Measurements from ENCODE around the gene MYO5B. TPM values are rescaled to one million over a fixed set of nuclear protein-coding genes. Genes with fewer than 3 reads are reported as not detected.

Gene MYO5B
- total RNA-seq, 1 experiment from 2014 or later = 0.97 TPM

DNA sequence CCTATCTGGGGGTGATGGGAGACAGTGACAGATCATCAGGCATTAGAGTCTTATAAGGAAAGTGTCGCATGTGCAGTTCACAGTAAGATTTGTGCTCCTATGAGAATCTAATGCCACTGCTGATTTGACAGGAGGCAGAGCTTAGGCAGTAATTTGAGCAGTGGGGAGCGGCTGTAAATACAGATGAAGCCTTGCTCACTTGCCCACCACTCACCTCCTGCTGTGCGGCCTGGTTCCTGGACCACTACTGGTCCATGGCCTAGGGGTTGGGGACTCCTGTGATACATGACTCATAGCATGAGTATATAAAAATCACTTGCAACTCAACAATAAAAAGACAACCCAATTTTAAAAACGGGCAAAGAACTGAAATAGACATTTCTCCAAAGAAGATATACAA is 310.5 kb downstream of the MYO5B start:
- H3K4me3 ChIP-seq (ENCODE audit: low read length) = no peak overlapping the region
- no peaks in the 10 kb centered on the region for H3K79me2 ChIP-seq (ENCODE audit: low read length)
- H3K27me3 ChIP-seq (ENCODE audit: low read length) = no peaks in the 10 kb centered on the region
- no peaks in the 10 kb centered on the region for H4K20me1 ChIP-seq (ENCODE audit: insufficient read depth, low read depth, low read length)
- H3K9me2 ChIP-seq (replicated peaks; ENCODE audit: insufficient read depth, low read length) = no peaks in the 10 kb centered on the region
- no peak overlapping the region for H3K9ac ChIP-seq (ENCODE audit: low read length)
- DNase-seq = no peak
- no peak overlapping the region for H2AFZ ChIP-seq (ENCODE audit: low read length)
- no peak overlapping the region for H3K27ac ChIP-seq (ENCODE audit: low read length)
- H3K36me3 ChIP-seq (ENCODE audit: insufficient read depth, low read length) = no peaks in the 10 kb centered on the region
- no peaks in the 10 kb centered on the region for H3K9me3 ChIP-seq (ENCODE audit: low read length)
- H3K4me1 ChIP-seq (ENCODE audit: low read length) = no peaks in the 10 kb centered on the region
- H3K4me2 ChIP-seq (ENCODE audit: low read depth, low read length, poor library complexity, severe bottlenecking) = no peak overlapping the region

DNA sequence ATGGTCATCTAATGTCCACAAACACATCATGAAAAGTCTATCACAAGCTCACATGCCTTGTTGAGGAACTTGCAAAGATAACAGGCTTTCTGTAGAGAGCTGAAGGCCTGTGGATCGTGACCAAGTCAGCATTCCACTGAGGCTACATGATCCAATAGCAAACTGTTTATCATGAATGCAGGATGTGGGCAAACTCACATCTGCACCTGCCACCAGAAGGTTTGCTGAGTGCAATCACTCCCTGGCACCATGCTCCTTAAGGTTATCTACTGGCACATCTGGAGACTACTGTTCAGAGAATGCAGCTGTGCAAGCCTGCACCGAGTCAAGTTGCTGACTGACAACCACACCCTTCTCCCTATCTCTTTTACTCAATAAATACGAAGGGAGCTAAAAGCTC is 314.3 kb downstream of the MYO5B start:
- Histone ChIP-seq H3K27me3 (ENCODE audit: low read length) (no peaks in the 10 kb centered on the region), H3K9me3 (ENCODE audit: low read length) (no peaks in the 10 kb centered on the region), H3K4me3 (ENCODE audit: low read length) (no peak overlapping the region), H3K4me2 (ENCODE audit: low read depth, low read length, poor library complexity, severe bottlenecking) (no peak overlapping the region), H3K9ac (ENCODE audit: low read length) (no peak overlapping the region), H3K36me3 (ENCODE audit: insufficient read depth, low read length) (no peaks in the 10 kb centered on the region), H3K4me1 (ENCODE audit: low read length) (no peaks in the 10 kb centered on the region), H3K27ac (ENCODE audit: low read length) (no peak overlapping the region), H2AFZ (ENCODE audit: low read length) (no peak overlapping the region), H4K20me1 (ENCODE audit: insufficient read depth, low read depth, low read length) (no peaks in the 10 kb centered on the region), H3K79me2 (ENCODE audit: low read length) (no peaks in the 10 kb centered on the region), H3K9me2 (replicated peaks; ENCODE audit: insufficient read depth, low read length) (no peaks in the 10 kb centered on the region)
- no peak for DNase-seq

GRCh38 chr18:49879271-49879580 is 315.7 kb downstream of the MYO5B start:
- no peak for DNase-seq
- no peaks in the 10 kb centered on the region for H3K79me2 ChIP-seq (ENCODE audit: low read length)
- no peaks in the 10 kb centered on the region for H3K36me3 ChIP-seq (ENCODE audit: insufficient read depth, low read length)
- no peaks in the 10 kb centered on the region for H3K9me3 ChIP-seq (ENCODE audit: low read length)
- H3K27me3 ChIP-seq (ENCODE audit: low read length) = no peaks in the 10 kb centered on the region
- no peak overlapping the region for H3K4me3 ChIP-seq (ENCODE audit: low read length)
- H3K9me2 ChIP-seq (replicated peaks; ENCODE audit: insufficient read depth, low read length) = no peaks in the 10 kb centered on the region
- H3K4me1 ChIP-seq (ENCODE audit: low read length) = no peaks in the 10 kb centered on the region
- H4K20me1 ChIP-seq (ENCODE audit: insufficient read depth, low read depth, low read length) = no peaks in the 10 kb centered on the region
- no peak overlapping the region for H3K9ac ChIP-seq (ENCODE audit: low read length)
- no peak overlapping the region for H2AFZ ChIP-seq (ENCODE audit: low read length)
- no peak overlapping the region for H3K27ac ChIP-seq (ENCODE audit: low read length)
- H3K4me2 ChIP-seq (ENCODE audit: low read depth, low read length, poor library complexity, severe bottlenecking) = no peak overlapping the region

DNA sequence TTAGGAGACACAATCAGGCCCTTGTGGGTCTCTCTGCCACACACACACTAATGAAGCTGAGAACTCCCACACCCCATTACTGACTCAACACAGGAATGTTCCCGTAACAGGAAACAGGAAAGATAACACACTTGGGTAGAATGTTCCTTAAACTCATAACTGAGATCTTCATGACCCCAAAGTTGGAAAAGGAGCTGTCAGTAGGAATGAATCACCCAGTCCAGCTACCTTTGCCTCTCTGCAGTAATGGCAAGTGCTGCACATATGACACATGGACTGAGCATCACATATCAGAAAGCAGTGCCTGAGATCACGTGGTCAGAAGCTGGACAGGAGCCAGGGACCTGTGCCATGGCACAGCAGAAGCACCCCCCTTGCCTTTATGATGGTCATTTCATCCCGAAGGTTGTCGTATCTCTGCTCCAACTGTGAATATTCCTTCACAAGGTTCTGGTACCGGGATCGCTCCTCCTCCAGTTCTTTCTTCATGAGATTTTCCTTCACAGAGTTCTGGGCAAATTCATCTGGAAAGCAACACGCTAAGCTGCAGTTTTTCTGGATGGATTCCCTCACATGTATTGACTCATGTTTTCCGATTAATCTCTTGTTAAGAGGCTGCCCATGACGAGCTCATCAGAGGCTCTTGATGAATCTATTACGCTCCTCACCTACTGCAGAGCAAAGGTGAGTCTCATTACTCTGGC is 316.2 kb downstream of the MYO5B start:
- Histone ChIP-seq H4K20me1 (ENCODE audit: insufficient read depth, low read depth, low read length) (no peaks in the 10 kb centered on the region), H3K36me3 (ENCODE audit: insufficient read depth, low read length) (no peaks in the 10 kb centered on the region), H3K27ac (ENCODE audit: low read length) (no peak overlapping the region), H3K9me2 (replicated peaks; ENCODE audit: insufficient read depth, low read length) (no peaks in the 10 kb centered on the region), H2AFZ (ENCODE audit: low read length) (no peak overlapping the region), H3K9ac (ENCODE audit: low read length) (no peak overlapping the region), H3K4me3 (ENCODE audit: low read length) (no peak overlapping the region), H3K9me3 (ENCODE audit: low read length) (no peaks in the 10 kb centered on the region), H3K4me2 (ENCODE audit: low read depth, low read length, poor library complexity, severe bottlenecking) (no peak overlapping the region), H3K27me3 (ENCODE audit: low read length) (no peaks in the 10 kb centered on the region), H3K79me2 (ENCODE audit: low read length) (no peaks in the 10 kb centered on the region), H3K4me1 (ENCODE audit: low read length) (no peaks in the 10 kb centered on the region)
- no peak for DNase-seq

DNA sequence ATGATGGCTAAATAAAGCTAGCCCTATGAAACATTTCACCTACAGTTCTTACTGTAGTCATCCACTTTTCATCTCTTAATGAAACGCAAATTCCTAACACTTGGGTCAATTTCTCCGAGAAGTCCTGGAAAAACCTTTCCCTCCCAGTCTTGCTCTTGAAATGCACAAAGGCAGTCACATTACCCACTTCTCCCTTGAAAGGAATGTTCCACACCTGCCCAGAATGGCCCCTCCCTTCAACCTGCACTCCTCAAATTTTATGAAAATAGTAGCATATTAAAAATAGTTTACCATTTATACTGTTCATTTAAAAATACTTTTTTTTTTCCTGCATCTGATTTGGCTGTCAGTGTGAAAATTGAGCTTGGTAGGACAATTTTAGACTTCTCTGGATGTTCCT is 316.9 kb downstream of the MYO5B start:
- H3K4me3 ChIP-seq (ENCODE audit: low read length) = no peak overlapping the region
- H3K9me2 ChIP-seq (replicated peaks; ENCODE audit: insufficient read depth, low read length) = no peaks in the 10 kb centered on the region
- no peaks in the 10 kb centered on the region for H3K4me1 ChIP-seq (ENCODE audit: low read length)
- no peaks in the 10 kb centered on the region for H3K9me3 ChIP-seq (ENCODE audit: low read length)
- H4K20me1 ChIP-seq (ENCODE audit: insufficient read depth, low read depth, low read length) = no peaks in the 10 kb centered on the region
- no peaks in the 10 kb centered on the region for H3K79me2 ChIP-seq (ENCODE audit: low read length)
- DNase-seq = no peak
- H3K4me2 ChIP-seq (ENCODE audit: low read depth, low read length, poor library complexity, severe bottlenecking) = no peak overlapping the region
- H3K27ac ChIP-seq (ENCODE audit: low read length) = no peak overlapping the region
- H3K36me3 ChIP-seq (ENCODE audit: insufficient read depth, low read length) = no peaks in the 10 kb centered on the region
- H3K27me3 ChIP-seq (ENCODE audit: low read length) = no peaks in the 10 kb centered on the region
- no peak overlapping the region for H3K9ac ChIP-seq (ENCODE audit: low read length)
- no peak overlapping the region for H2AFZ ChIP-seq (ENCODE audit: low read length)

DNA sequence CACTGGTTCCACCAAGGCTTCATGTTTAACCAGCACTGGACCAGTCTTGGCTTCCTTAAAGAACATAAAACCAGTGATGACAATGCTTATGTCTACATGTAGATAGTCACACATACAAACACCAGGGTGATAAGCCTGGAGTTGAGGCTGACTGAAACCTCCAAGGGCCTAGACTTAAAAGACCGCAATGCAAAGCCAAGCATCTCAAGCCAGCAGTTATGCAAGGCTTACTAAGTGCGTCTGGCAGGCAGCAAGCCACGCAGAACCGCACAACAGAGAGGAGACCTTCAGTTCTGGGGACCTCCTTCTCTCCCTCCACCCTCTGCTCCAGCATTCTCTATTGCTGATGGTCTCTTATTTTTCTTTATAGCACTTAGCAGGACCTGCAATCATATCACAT is 318.4 kb downstream of the MYO5B start:
- H3K36me3 ChIP-seq (ENCODE audit: insufficient read depth, low read length) = no peaks in the 10 kb centered on the region
- no peak overlapping the region for H3K9ac ChIP-seq (ENCODE audit: low read length)
- H4K20me1 ChIP-seq (ENCODE audit: insufficient read depth, low read depth, low read length) = no peaks in the 10 kb centered on the region

GRCh38 chr18:49875783-49876182 is 319.2 kb downstream of the MYO5B start:
- no peaks in the 10 kb centered on the region for H3K27me3 ChIP-seq (ENCODE audit: low read length)
- H3K9ac ChIP-seq (ENCODE audit: low read length) = no peak overlapping the region
- no peaks in the 10 kb centered on the region for H3K4me1 ChIP-seq (ENCODE audit: low read length)
- no peaks in the 10 kb centered on the region for H3K36me3 ChIP-seq (ENCODE audit: insufficient read depth, low read length)
- no peak overlapping the region for H3K4me3 ChIP-seq (ENCODE audit: low read length)
- no peak overlapping the region for H3K4me2 ChIP-seq (ENCODE audit: low read depth, low read length, poor library complexity, severe bottlenecking)
- no peak for DNase-seq
- no peaks in the 10 kb centered on the region for H4K20me1 ChIP-seq (ENCODE audit: insufficient read depth, low read depth, low read length)
- H3K9me2 ChIP-seq (replicated peaks; ENCODE audit: insufficient read depth, low read length) = no peaks in the 10 kb centered on the region
- no peak overlapping the region for H2AFZ ChIP-seq (ENCODE audit: low read length)
- H3K79me2 ChIP-seq (ENCODE audit: low read length) = no peaks in the 10 kb centered on the region
- no peak overlapping the region for H3K27ac ChIP-seq (ENCODE audit: low read length)
- no peaks in the 10 kb centered on the region for H3K9me3 ChIP-seq (ENCODE audit: low read length)

More for the DNA sequence above, 318.4 kb downstream of the MYO5B start:
- Histone ChIP-seq H3K79me2 (ENCODE audit: low read length) (no peaks in the 10 kb centered on the region), H2AFZ (ENCODE audit: low read length) (no peak overlapping the region), H3K4me2 (ENCODE audit: low read depth, low read length, poor library complexity, severe bottlenecking) (no peak overlapping the region), H3K4me1 (ENCODE audit: low read length) (no peaks in the 10 kb centered on the region), H3K4me3 (ENCODE audit: low read length) (no peak overlapping the region), H3K9me3 (ENCODE audit: low read length) (no peaks in the 10 kb centered on the region), H3K27ac (ENCODE audit: low read length) (no peak overlapping the region), H3K9me2 (replicated peaks; ENCODE audit: insufficient read depth, low read length) (no peaks in the 10 kb centered on the region), H3K27me3 (ENCODE audit: low read length) (no peaks in the 10 kb centered on the region)
- DNase-seq = no peak

DNA sequence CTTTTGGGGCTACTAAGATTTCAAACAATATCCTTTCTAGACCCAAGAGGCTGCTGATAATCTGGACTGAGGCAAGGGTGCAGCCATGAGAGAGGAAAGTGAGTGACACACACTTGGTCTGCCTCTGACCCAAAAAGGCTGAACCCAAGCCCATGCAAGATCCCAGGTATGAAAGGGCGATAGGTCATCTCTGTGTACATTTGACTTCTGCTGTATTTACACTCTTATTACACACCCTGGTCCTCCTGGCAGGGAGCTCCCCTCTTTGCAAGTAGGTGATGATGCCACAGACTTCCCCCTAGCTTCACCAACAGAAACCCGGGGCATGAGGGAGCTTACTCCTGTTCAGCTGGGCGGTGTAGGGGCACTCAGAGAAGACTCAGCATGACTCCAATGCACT is 319.8 kb downstream of the MYO5B start:
- Histone ChIP-seq H3K4me3 (ENCODE audit: low read length) (no peak overlapping the region), H3K4me1 (ENCODE audit: low read length) (no peaks in the 10 kb centered on the region), H3K4me2 (ENCODE audit: low read depth, low read length, poor library complexity, severe bottlenecking) (no peak overlapping the region), H3K27me3 (ENCODE audit: low read length) (no peaks in the 10 kb centered on the region), H3K79me2 (ENCODE audit: low read length) (no peaks in the 10 kb centered on the region), H3K9ac (ENCODE audit: low read length) (no peak overlapping the region), H3K27ac (ENCODE audit: low read length) (no peak overlapping the region), H3K9me2 (replicated peaks; ENCODE audit: insufficient read depth, low read length) (no peaks in the 10 kb centered on the region), H3K9me3 (ENCODE audit: low read length) (no peaks in the 10 kb centered on the region), H4K20me1 (ENCODE audit: insufficient read depth, low read depth, low read length) (no peaks in the 10 kb centered on the region), H3K36me3 (ENCODE audit: insufficient read depth, low read length) (no peaks in the 10 kb centered on the region), H2AFZ (ENCODE audit: low read length) (no peak overlapping the region)
- DNase-seq = no peak

DNA sequence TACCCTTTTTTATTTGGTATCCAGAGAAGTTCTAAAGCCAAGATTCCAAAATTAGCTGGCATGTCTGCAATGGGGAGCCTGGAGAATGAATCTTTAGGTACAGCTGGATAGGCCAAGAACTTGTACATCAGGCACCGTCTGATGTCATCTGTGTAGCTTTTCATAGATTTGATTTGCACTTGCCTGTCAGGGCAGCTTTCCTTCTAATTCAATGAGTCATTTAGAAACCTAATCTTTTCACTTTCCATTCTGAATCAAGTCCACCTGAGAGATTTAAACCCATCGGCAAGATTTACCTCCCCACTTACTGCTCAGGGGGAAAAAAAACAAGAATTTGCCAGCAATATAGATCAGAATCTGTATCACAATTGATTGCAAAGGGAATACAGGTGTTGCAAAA is 320.7 kb downstream of the MYO5B start:
- Histone ChIP-seq H3K36me3 (ENCODE audit: insufficient read depth, low read length) (no peaks in the 10 kb centered on the region), H2AFZ (ENCODE audit: low read length) (no peak overlapping the region), H3K4me3 (ENCODE audit: low read length) (no peak overlapping the region), H3K27ac (ENCODE audit: low read length) (no peak overlapping the region), H3K4me2 (ENCODE audit: low read depth, low read length, poor library complexity, severe bottlenecking) (no peak overlapping the region), H3K27me3 (ENCODE audit: low read length) (no peaks in the 10 kb centered on the region), H4K20me1 (ENCODE audit: insufficient read depth, low read depth, low read length) (no peaks in the 10 kb centered on the region), H3K4me1 (ENCODE audit: low read length) (no peaks in the 10 kb centered on the region), H3K79me2 (ENCODE audit: low read length) (no peaks in the 10 kb centered on the region), H3K9me2 (replicated peaks; ENCODE audit: insufficient read depth, low read length) (no peaks in the 10 kb centered on the region), H3K9ac (ENCODE audit: low read length) (no peak overlapping the region), H3K9me3 (ENCODE audit: low read length) (no peaks in the 10 kb centered on the region)
- DNase-seq = no peak
